NCI-H1105 (cell line): ENCODE data around the gene IFI16.
"Not testable (repeated sequence)": the region's sequence is repeated elsewhere in the genome, so short reads cannot be mapped to it uniquely, and the experiment has no call there.

Experiments used
- DNase-seq: peaks from one replicate; lab custom pipeline; 2025; lab: John Stamatoyannopoulos, UW

IFI16 gene

DNA sequence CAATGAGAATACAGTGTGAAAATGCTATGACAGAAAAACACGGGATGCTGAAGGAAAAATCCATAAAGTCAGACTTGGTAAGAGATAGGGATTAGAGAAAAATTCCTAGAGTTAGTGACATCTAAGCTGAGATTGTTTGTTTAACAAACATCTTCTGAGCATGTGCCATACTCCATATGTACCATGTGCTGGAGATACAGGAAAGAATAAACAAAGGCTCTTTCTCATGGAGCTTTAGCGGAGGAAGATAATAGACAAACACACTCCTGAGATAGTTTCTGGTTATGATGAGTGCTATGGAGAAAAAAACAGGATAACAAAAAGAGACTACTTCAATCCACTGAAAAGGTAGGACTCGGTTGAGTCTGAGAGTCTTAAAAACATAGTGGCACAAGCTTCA is 88.9 kb downstream of the IFI16 start:
- no peak for DNase-seq

DNA sequence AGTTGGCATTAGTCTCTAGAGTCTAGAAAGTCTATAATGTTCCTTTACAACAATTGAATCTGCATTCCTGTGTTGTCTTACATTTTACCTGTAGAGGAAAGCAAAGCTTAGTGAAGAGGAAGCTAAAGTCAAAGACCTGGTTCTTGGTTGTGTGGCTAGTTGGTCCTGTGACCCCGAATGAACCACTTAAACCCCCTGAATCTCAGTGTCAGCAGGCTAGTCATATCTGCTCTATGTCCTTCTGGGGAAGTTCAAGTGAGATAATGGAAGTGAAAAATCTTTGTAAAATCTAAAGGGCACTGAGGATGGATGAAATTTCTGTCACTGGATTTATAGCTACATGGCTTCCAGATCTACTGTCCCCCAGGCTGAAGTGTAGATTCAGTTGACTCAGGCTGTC is 90.9 kb downstream of the IFI16 start:
- DNase-seq, result no peak

- DNase-seq, result not testable (repeated sequence)
Observed at GRCh38 chr1:159103021-159103420, 93.3 kb downstream of the IFI16 start.
